GM23338 (cell line): Measurements from ENCODE around the gene IFNL3. TPM values are rescaled to one million over a fixed set of nuclear protein-coding genes. Genes with fewer than 3 reads are reported as not detected.
A peak's percentile ranks its signal among the peaks of the same experiment; 100 is the strongest.

Source experiments
- ATAC-seq: fragments of 200-7000 bp; cut with Tn5 transposase; 3 replicates; pipeline ENCODE4 v1.9.1; 2020
- DNase-seq: peaks from one replicate; pipeline ENCODE4 v3.0.0-alpha.2; 2015; ENCODE audit warnings: low spot score
- H2AFZ ChIP-seq: fragments of 200-600 bp; sonication (generic); 2 replicates; pipeline ENCODE4 v1.8.0; 2016; ENCODE audit warnings: antibody characterized with exemption, mild to moderate bottlenecking, moderate library complexity
- H3F3A ChIP-seq: fragments of 200-600 bp; sonication (generic); replicated peaks from 2 replicates; pipeline ENCODE4 v1.8.0; 2017; ENCODE audit warnings: antibody characterized with exemption, mixed run types, low read depth
- H3K27ac ChIP-seq: fragments of 200-600 bp; sonication (generic); 2 replicates; pipeline ENCODE4 v1.6.1; 2016; ENCODE audit warnings: low read depth
- H3K27me3 ChIP-seq: fragments of 200-600 bp; sonication (generic); 2 replicates; pipeline ENCODE4 v1.8.0; 2016; ENCODE audit warnings: mild to moderate bottlenecking, mixed run types, moderate library complexity; ENCODE audit not compliant: insufficient read depth
- H3K36me3 ChIP-seq: fragments of 200-600 bp; sonication (generic); 2 replicates; pipeline ENCODE4 v1.8.0; 2016; ENCODE audit warnings: mild to moderate bottlenecking; ENCODE audit not compliant: insufficient read depth
- H3K4me1 ChIP-seq: fragments of 200-600 bp; sonication (generic); 2 replicates; pipeline ENCODE4 v1.8.0; 2016; ENCODE audit warnings: mild to moderate bottlenecking, moderate library complexity; ENCODE audit not compliant: insufficient read depth
- H3K4me2 ChIP-seq: fragments of 200-600 bp; sonication (generic); 2 replicates; pipeline ENCODE4 v1.7.1; 2017; ENCODE audit warnings: mixed run types
- H3K4me3 ChIP-seq: fragments of 200-600 bp; sonication (generic); 2 replicates; pipeline ENCODE4 v1.6.1; 2016; ENCODE audit warnings: mixed run types
- H3K79me2 ChIP-seq: fragments of 200-600 bp; sonication (generic); replicated peaks from 2 replicates; pipeline ENCODE4 v1.8.0; 2017; ENCODE audit warnings: mild to moderate bottlenecking; ENCODE audit not compliant: insufficient read depth
- H3K9me2 ChIP-seq: fragments of 200-600 bp; sonication (generic); 2 replicates; pipeline ENCODE4 v1.8.0; 2017; ENCODE audit not compliant: insufficient read depth
- H4K20me1 ChIP-seq: fragments of 200-600 bp; sonication (generic); replicated peaks from 2 replicates; pipeline ENCODE4 v1.8.0; 2017; ENCODE audit warnings: mild to moderate bottlenecking; ENCODE audit not compliant: insufficient read depth
- H3K27ac Mint-ChIP-seq: 2 replicates; pipeline ENCODE4 v1.8.0; 2020; ENCODE audit warnings: inconsistent platforms, mild to moderate bottlenecking, moderate library complexity, mixed read lengths
- H3K27me3 Mint-ChIP-seq: 3 replicates; pipeline ENCODE4 v1.8.0; 2022; ENCODE audit warnings: low read depth, mild to moderate bottlenecking, moderate library complexity, mixed read lengths, inconsistent platforms; ENCODE audit not compliant: insufficient read depth, poor library complexity
- H3K36me3 Mint-ChIP-seq: 3 replicates; pipeline ENCODE4 v1.8.0; 2021; ENCODE audit warnings: low read depth, mild to moderate bottlenecking, inconsistent platforms, moderate library complexity, mixed read lengths
- H3K4me1 Mint-ChIP-seq: 3 replicates; pipeline ENCODE4 v1.8.0; 2020; ENCODE audit warnings: mild to moderate bottlenecking, inconsistent platforms, mixed read lengths
- H3K4me3 Mint-ChIP-seq: 3 replicates; pipeline ENCODE4 v1.8.0; 2021; ENCODE audit warnings: moderate library complexity, mild to moderate bottlenecking, inconsistent platforms, mixed read lengths
- H3K9me3 Mint-ChIP-seq: 3 replicates; pipeline ENCODE4 v1.8.0; 2020; ENCODE audit warnings: moderate library complexity, mild to moderate bottlenecking, inconsistent platforms, mixed read lengths
- CREB1 ChIP-seq: fragments of 250-450 bp; sonication (Bioruptor Pico); IDR thresholded peaks from 2 replicates; pipeline ENCODE4 v1.5.0; 2020; ENCODE audit warnings: low read depth, mild to moderate bottlenecking, moderate library complexity
- EZH2 ChIP-seq: fragments of 200-600 bp; sonication (generic); IDR thresholded peaks from one replicate; pipeline ENCODE4 v1.8.0; 2017; ENCODE audit warnings: antibody characterized with exemption, mild to moderate bottlenecking, low read depth; ENCODE audit not compliant: unreplicated experiment
- JUNB ChIP-seq: IDR thresholded peaks from one replicate; pipeline ENCODE4 v1.6.1; 2016; ENCODE audit warnings: antibody characterized with exemption; ENCODE audit not compliant: unreplicated experiment
- POLR2AphosphoS5 ChIP-seq: IDR thresholded peaks from 2 replicates; pipeline ENCODE4 v1.6.1; 2016; ENCODE audit warnings: antibody characterized with exemption, low read depth
- STAT1 ChIP-seq: IDR thresholded peaks from one replicate; pipeline ENCODE4 v1.6.1; 2016; ENCODE audit warnings: antibody characterized with exemption; ENCODE audit not compliant: unreplicated experiment
- ZNF114 ChIP-seq: fragments of 250-450 bp; sonication (Bioruptor Pico); IDR thresholded peaks from 2 replicates; pipeline ENCODE4 v1.5.0; 2020; ENCODE audit warnings: mild to moderate bottlenecking, moderate library complexity
- ZNF331 ChIP-seq: fragments of 250-450 bp; sonication (Bioruptor Pico); IDR thresholded peaks from 2 replicates; pipeline ENCODE4 v1.5.0; 2020; ENCODE audit warnings: low read depth, mild to moderate bottlenecking, moderate library complexity
- polyA plus RNA-seq: library from polyadenylated mRNA; unstranded; fragments of >200 nt; fragmentation: Nextera tagmentation; extraction: Ambion mirVana; gene quantifications from 2 replicates; pipeline ENCODE4 v1.2.1, GENCODE V29; 2016
- total RNA-seq: library from RNA; depleted of rRNA; stranded (reverse); fragments of >200 nt; shearing (Covaris generic); gene quantifications from 2 replicates; pipeline ENCODE4 v1.2.3, GENCODE V29; 2014
- TF ChIP-seq, protein P1 (sequence below): IDR thresholded peaks from one replicate; pipeline ENCODE4 v1.6.1; 2018; ENCODE audit warnings: antibody characterized with exemption; ENCODE audit not compliant: unreplicated experiment
- TF ChIP-seq, protein P2 (sequence below), 2 experiments: fragments of 200-600 bp in 1 of 2; sonication (generic) in 1 of 2; conservative IDR thresholded peaks; 2 replicates each; pipeline versions ENCODE4 v1.5.1 to v1.6.1; 2016 to 2017; ENCODE audit warnings: antibody characterized with exemption in 2 of 2, low read depth in 2 of 2, mild to moderate bottlenecking in 2 of 2, moderate library complexity in 1 of 2
- TF ChIP-seq, protein P3 (sequence below): IDR thresholded peaks from 2 replicates; pipeline ENCODE4 v1.6.1; 2016; ENCODE audit warnings: antibody characterized with exemption

IFNL3 gene
- total and polyA plus RNA-seq, 2 experiments from 2014 or later: not detected

DNA sequence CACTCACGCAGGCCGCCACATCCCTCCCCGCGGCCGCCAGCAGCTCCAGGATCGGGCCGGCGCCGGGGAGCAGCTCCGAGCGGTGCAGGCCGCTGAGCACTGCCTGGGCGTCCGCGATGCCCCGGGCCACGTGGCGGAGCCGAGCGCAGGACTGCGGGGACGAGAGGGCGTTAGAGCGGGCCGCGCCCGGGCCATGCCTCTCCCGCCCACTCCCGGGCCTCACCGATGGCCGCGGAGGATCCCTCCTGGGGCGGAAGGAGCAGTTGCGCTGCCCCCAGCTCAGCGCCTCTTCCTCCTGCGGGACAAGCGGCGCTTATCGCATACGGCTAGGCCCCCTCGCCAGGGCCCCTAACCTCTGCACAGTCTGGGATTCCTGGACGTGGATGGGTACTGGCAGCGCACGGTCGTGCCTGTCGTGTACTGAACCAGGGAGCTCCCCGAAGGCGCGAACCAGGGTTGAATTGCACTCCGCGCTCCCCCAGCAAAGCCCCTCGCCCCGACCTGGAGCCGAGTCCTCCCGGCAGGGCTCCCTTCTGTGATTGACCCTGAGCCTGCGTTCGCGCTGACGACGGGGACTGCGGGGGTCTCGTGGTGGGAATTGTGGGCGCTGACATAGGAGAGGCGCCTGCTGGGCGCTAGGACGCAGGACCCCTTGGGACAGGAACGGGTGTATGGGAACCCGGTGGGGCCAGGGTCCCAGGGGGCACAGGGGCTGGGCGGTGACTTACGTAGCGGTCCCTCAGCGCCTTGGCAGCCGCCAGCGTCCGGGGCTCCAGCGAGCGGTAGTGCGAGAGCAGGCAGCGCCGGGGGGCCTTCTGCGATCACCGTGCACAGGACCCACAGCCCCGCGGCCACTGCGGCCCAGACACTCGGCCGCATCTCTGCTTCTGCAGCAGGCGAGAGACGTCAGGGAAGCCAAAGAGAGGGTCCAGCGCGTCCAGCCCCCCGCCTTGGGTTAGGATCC lies 3.2 kb upstream of the IFNL3 start:
- H3F3A ChIP-seq: no peaks in the 10 kb centered on the region
- H3K79me2 ChIP-seq: no peaks in the 10 kb centered on the region
- H3K9me3 Mint-ChIP-seq: no peaks in the 10 kb centered on the region; the same call in 2 of the 3 replicates
- H3K4me3 ChIP-seq: peak overlapping the region; percentile 55
- H3K9me2 ChIP-seq: no peaks in the 10 kb centered on the region
- no peak overlapping the region for H3K27ac Mint-ChIP-seq
- peak overlapping the region; percentile 84 for H3K4me2 ChIP-seq
- H3K27me3 Mint-ChIP-seq: peaks cover 44% of the 10 kb centered on the region
- peak overlapping the region; percentile 51 for H3K4me3 Mint-ChIP-seq
- ATAC-seq (peak; percentile 68), DNase-seq (peak; percentile 60)
- peaks cover 2% of the 10 kb centered on the region; the same call in 1 of the 2 replicates for H4K20me1 ChIP-seq
- H3K27me3 ChIP-seq: peaks cover 67% of the 10 kb centered on the region
- peak overlapping the region; percentile 93 for H2AFZ ChIP-seq
- no peaks in the 10 kb centered on the region; the same call in 1 of the 2 replicates for H3K4me1 ChIP-seq
- H3K4me1 Mint-ChIP-seq: peaks cover 2% of the 10 kb centered on the region; the same call in 1 of the 3 replicates
- H3K27ac ChIP-seq: no peak overlapping the region
- no peaks in the 10 kb centered on the region for H3K36me3 ChIP-seq
- no peaks in the 10 kb centered on the region; the same call in 2 of the 3 replicates for H3K36me3 Mint-ChIP-seq
- peak; percentile 82 for TF ChIP-seq EZH2
- TF ChIP-seq, protein P1, sequence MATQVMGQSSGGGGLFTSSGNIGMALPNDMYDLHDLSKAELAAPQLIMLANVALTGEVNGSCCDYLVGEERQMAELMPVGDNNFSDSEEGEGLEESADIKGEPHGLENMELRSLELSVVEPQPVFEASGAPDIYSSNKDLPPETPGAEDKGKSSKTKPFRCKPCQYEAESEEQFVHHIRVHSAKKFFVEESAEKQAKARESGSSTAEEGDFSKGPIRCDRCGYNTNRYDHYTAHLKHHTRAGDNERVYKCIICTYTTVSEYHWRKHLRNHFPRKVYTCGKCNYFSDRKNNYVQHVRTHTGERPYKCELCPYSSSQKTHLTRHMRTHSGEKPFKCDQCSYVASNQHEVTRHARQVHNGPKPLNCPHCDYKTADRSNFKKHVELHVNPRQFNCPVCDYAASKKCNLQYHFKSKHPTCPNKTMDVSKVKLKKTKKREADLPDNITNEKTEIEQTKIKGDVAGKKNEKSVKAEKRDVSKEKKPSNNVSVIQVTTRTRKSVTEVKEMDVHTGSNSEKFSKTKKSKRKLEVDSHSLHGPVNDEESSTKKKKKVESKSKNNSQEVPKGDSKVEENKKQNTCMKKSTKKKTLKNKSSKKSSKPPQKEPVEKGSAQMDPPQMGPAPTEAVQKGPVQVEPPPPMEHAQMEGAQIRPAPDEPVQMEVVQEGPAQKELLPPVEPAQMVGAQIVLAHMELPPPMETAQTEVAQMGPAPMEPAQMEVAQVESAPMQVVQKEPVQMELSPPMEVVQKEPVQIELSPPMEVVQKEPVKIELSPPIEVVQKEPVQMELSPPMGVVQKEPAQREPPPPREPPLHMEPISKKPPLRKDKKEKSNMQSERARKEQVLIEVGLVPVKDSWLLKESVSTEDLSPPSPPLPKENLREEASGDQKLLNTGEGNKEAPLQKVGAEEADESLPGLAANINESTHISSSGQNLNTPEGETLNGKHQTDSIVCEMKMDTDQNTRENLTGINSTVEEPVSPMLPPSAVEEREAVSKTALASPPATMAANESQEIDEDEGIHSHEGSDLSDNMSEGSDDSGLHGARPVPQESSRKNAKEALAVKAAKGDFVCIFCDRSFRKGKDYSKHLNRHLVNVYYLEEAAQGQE: no peak
- TF ChIP-seq, protein P2, sequence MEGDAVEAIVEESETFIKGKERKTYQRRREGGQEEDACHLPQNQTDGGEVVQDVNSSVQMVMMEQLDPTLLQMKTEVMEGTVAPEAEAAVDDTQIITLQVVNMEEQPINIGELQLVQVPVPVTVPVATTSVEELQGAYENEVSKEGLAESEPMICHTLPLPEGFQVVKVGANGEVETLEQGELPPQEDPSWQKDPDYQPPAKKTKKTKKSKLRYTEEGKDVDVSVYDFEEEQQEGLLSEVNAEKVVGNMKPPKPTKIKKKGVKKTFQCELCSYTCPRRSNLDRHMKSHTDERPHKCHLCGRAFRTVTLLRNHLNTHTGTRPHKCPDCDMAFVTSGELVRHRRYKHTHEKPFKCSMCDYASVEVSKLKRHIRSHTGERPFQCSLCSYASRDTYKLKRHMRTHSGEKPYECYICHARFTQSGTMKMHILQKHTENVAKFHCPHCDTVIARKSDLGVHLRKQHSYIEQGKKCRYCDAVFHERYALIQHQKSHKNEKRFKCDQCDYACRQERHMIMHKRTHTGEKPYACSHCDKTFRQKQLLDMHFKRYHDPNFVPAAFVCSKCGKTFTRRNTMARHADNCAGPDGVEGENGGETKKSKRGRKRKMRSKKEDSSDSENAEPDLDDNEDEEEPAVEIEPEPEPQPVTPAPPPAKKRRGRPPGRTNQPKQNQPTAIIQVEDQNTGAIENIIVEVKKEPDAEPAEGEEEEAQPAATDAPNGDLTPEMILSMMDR (conservative IDR thresholded peaks at IDR 0.05; ENCODE audit: low read depth in 2 of 2): no peak

DNA sequence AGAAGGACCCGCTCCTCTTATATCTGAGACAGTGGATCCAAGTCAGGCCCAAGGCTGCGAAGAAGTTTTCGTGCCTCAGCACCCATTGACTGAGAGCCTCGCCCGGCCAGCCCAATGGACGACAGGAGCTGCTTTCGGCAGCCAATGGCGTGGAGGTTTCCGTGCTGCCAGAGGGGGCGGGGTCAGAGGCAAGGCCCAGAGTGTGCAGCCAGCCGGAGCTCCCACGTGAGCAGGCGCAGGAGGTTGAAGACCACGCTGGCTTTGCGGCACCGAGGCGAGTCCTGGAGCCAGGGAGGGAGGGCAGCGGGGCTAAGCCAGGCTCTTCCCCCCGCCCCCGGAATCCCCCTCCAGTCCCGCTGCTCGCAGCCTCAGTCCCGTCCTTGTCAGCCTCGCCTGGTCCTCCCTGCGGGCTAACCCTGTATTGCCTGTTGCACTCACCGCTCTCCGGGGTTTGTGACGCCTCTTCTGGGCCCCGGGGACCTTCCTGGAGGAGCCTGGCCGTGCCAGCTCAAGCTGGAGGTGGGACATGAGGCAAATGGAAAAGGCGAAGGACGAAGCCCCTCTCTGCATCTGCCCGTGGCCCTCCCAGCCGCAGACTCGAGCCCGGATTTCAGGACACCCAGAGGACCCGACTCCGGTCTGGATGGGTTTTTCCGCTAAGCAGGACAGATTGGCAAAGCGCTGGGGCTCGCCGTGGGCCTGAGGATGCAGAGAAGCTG lies 2.3 kb upstream of the IFNL3 start:
- no peaks in the 10 kb centered on the region for H3K79me2 ChIP-seq
- no peaks in the 10 kb centered on the region for H3K36me3 ChIP-seq
- ATAC-seq: peak; percentile 78
- Mint-ChIP-seq H3K9me3 (no peaks in the 10 kb centered on the region; the same call in 2 of the 3 replicates), H3K4me3 (peak overlapping the region; percentile 67), H3K27ac (no peak overlapping the region), H3K27me3 (peaks cover 44% of the 10 kb centered on the region), H3K4me1 (peaks cover 2% of the 10 kb centered on the region; the same call in 1 of the 3 replicates), H3K36me3 (no peaks in the 10 kb centered on the region; the same call in 2 of the 3 replicates)
- peak overlapping the region; percentile 84 for H3K4me2 ChIP-seq
- H3K4me1 ChIP-seq: no peaks in the 10 kb centered on the region; the same call in 1 of the 2 replicates
- H3F3A ChIP-seq: no peaks in the 10 kb centered on the region
- H2AFZ ChIP-seq: peak overlapping the region; percentile 98
- H3K4me3 ChIP-seq: peak overlapping the region; percentile 55
- H3K27me3 ChIP-seq: peaks cover 62% of the 10 kb centered on the region
- H3K9me2 ChIP-seq: no peaks in the 10 kb centered on the region
- peak; percentile 90 for DNase-seq
- no peaks in the 10 kb centered on the region; the same call in 1 of the 2 replicates for H4K20me1 ChIP-seq
- H3K27ac ChIP-seq: no peak overlapping the region
- TF ChIP-seq ZNF114 (CRISPR knock-in tag): no peak
- no peak for TF ChIP-seq STAT1
- no peak for TF ChIP-seq CREB1 (CRISPR knock-in tag)
- TF ChIP-seq ZNF331 (CRISPR knock-in tag): no peak
- TF ChIP-seq POLR2AphosphoS5: 0 out of 2 replicates have a peak, but pooled peaks have one; percentile 35
- TF ChIP-seq, protein P3, sequence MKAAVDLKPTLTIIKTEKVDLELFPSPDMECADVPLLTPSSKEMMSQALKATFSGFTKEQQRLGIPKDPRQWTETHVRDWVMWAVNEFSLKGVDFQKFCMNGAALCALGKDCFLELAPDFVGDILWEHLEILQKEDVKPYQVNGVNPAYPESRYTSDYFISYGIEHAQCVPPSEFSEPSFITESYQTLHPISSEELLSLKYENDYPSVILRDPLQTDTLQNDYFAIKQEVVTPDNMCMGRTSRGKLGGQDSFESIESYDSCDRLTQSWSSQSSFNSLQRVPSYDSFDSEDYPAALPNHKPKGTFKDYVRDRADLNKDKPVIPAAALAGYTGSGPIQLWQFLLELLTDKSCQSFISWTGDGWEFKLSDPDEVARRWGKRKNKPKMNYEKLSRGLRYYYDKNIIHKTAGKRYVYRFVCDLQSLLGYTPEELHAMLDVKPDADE: no peak
- TF ChIP-seq EZH2: peak; percentile 55
- TF ChIP-seq JUNB: no peak
- TF ChIP-seq, protein P1: no peak
